SK-N-SH (cell line): Measurements from ENCODE around the gene COL23A1. TPM values are rescaled to one million over a fixed set of nuclear protein-coding genes. Genes with fewer than 3 reads are reported as not detected.

ENCODE experiments used
- CTCF ChIA-PET: fragments of 300-600, 350-600 bp; formaldehyde crosslinking; extraction: SDS; loops from one replicate; lab custom pipeline; 2021; lab: Yijun Ruan, JAX
- POLR2A ChIA-PET: fragments of 350-600 bp; sonication (Branson Sonifier 250); formaldehyde crosslinking; extraction: SDS; loops from one replicate; lab custom pipeline; 2020; ENCODE audit warnings: antibody characterized with exemption, inconsistent platforms; lab: Yijun Ruan, JAX
- DNase-seq: peaks from one replicate; pipeline ENCODE4 v3.0.0; 2012
- H2AFZ ChIP-seq: fragments of 200-600 bp; sonication (generic); 2 replicates; pipeline ENCODE4 v1.8.1; 2016; ENCODE audit warnings: antibody characterized with exemption, mild to moderate bottlenecking, low read depth
- H3F3A ChIP-seq: fragments of 200-600 bp; sonication (generic); replicated peaks from 2 replicates; pipeline ENCODE3; 2016; ENCODE audit warnings: antibody characterized with exemption, mild to moderate bottlenecking; ENCODE audit not compliant: insufficient read depth
- H3K27ac ChIP-seq, 2 experiments: fragments of 200-500 bp in 1 of 2; fragments of 200-600 bp in 1 of 2; sonication (Bioruptor generic) in 1 of 2; sonication (generic), shearing (Covaris generic) in 1 of 2; 2 replicates each; pipeline versions ENCODE4 v1.5.1 to v1.6.1; 2014 to 2016; ENCODE audit warnings: low read depth in 2 of 2, inconsistent platforms in 1 of 2, low read length in 1 of 2, mild to moderate bottlenecking in 1 of 2, mixed read lengths in 1 of 2
- H3K27me3 ChIP-seq: fragments of 200-600 bp; sonication (generic), shearing (Covaris generic); 2 replicates; pipeline ENCODE4 v1.6.1; 2016; ENCODE audit warnings: mixed run types; ENCODE audit not compliant: insufficient read depth
- H3K36me3 ChIP-seq, 2 experiments: fragments of 200-500 bp in 1 of 2; fragments of 200-600 bp in 1 of 2; sonication (Bioruptor generic) in 1 of 2; sonication (generic) in 1 of 2; replicated peaks in 1 of 2; 2 replicates each; pipeline versions ENCODE3 to v1.5.1; 2014 to 2016; ENCODE audit warnings: low read length in 1 of 2, mild to moderate bottlenecking in 1 of 2; ENCODE audit not compliant: insufficient read depth in 2 of 2, control insufficient read depth in 1 of 2
- H3K4me1 ChIP-seq, 2 experiments: fragments of 200-500 bp in 1 of 2; fragments of 200-600 bp in 1 of 2; sonication (Bioruptor generic) in 1 of 2; sonication (generic), shearing (Covaris generic) in 1 of 2; 2 replicates each; pipeline versions ENCODE4 v1.5.1 to v1.6.1; 2014 to 2016; ENCODE audit warnings: low read depth in 1 of 2, low read length in 1 of 2, mixed run types in 1 of 2; ENCODE audit not compliant: insufficient read depth in 2 of 2, control insufficient read depth in 1 of 2
- H3K4me2 ChIP-seq: fragments of 200-600 bp; sonication (generic), shearing (Covaris generic); 2 replicates; pipeline ENCODE4 v1.6.1; 2017; ENCODE audit warnings: mixed run types
- H3K4me3 ChIP-seq, 2 experiments: fragments of 200-500 bp in 1 of 2; fragments of 200-600 bp in 1 of 2; sonication (Bioruptor generic) in 1 of 2; sonication (generic), shearing (Covaris generic) in 1 of 2; 2 replicates each; pipeline versions ENCODE4 v1.5.1 to v1.8.1; 2014 to 2016; ENCODE audit warnings: low read depth in 2 of 2, inconsistent platforms in 1 of 2, low read length in 1 of 2, mild to moderate bottlenecking in 1 of 2, mixed read lengths in 1 of 2, moderate library complexity in 1 of 2
- H3K79me2 ChIP-seq: fragments of 200-600 bp; sonication (generic); 2 replicates; pipeline ENCODE4 v1.8.1; 2017; ENCODE audit warnings: mild to moderate bottlenecking; ENCODE audit not compliant: insufficient read depth
- H3K9ac ChIP-seq: fragments of 200-600 bp; sonication (generic); 2 replicates; pipeline ENCODE4 v1.6.1; 2017; ENCODE audit warnings: mixed run types
- H3K9me2 ChIP-seq: fragments of 200-600 bp; sonication (generic); 2 replicates; pipeline ENCODE4 v1.6.1; 2017; ENCODE audit warnings: mixed run types
- H3K9me3 ChIP-seq: fragments of 200-600 bp; sonication (generic); 2 replicates; pipeline ENCODE4 v1.6.1; 2017; ENCODE audit warnings: mixed run types, mild to moderate bottlenecking, moderate library complexity
- H4K20me1 ChIP-seq: fragments of 200-600 bp; sonication (generic); 2 replicates; pipeline ENCODE4 v1.6.1; 2017; ENCODE audit warnings: mild to moderate bottlenecking, mixed run types; ENCODE audit not compliant: insufficient read depth
- FOSL2 ChIP-seq: IDR thresholded peaks from 2 replicates; pipeline ENCODE4 v1.4.0; 2012; ENCODE audit warnings: low read depth, mild to moderate bottlenecking, moderate library complexity, borderline replicate concordance
- GATA2 ChIP-seq: sonication (generic); formaldehyde crosslinking; IDR thresholded peaks from 2 replicates; pipeline ENCODE4 v1.5.0; 2020; ENCODE audit warnings: mild to moderate bottlenecking, missing genetic modification reagents
- IRF3 ChIP-seq: fragments of 150-350 bp; IDR thresholded peaks from 2 replicates; pipeline ENCODE4 v1.6.1; 2016; ENCODE audit warnings: mild to moderate bottlenecking, low read depth, low read length
- JUND ChIP-seq: IDR thresholded peaks from 2 replicates; pipeline ENCODE4 v1.4.0; 2012
- MEF2A ChIP-seq: IDR thresholded peaks from 2 replicates; pipeline ENCODE4 v1.4.0; 2012; ENCODE audit warnings: low read depth, borderline replicate concordance
- NFIC ChIP-seq: IDR thresholded peaks from 2 replicates; pipeline ENCODE4 v1.4.0; 2012; ENCODE audit warnings: borderline replicate concordance
- NRF1 ChIP-seq: IDR thresholded peaks from 2 replicates; pipeline ENCODE4 v1.6.1; 2012; ENCODE audit warnings: low read depth, mild to moderate bottlenecking, low read length
- RAD21 ChIP-seq: IDR thresholded peaks from 2 replicates; pipeline ENCODE4 v1.6.1; 2012; ENCODE audit warnings: mild to moderate bottlenecking, low read length
- REST ChIP-seq: IDR thresholded peaks from 2 replicates; pipeline ENCODE4 v1.6.1; 2012; ENCODE audit warnings: mild to moderate bottlenecking, low read depth, low read length, moderate library complexity
- RFX5 ChIP-seq: IDR thresholded peaks from 2 replicates; pipeline ENCODE4 v1.6.1; 2012; ENCODE audit warnings: mild to moderate bottlenecking, improper control_type of control experiment, low read length
- RXRA ChIP-seq: IDR thresholded peaks from 2 replicates; pipeline ENCODE4 v1.4.0; 2012; ENCODE audit warnings: low read depth, mild to moderate bottlenecking, borderline replicate concordance
- SIN3A ChIP-seq: IDR thresholded peaks from 2 replicates; pipeline ENCODE4 v1.6.1; 2012; ENCODE audit warnings: low read depth, mild to moderate bottlenecking, low read length, moderate library complexity, borderline replicate concordance
- TCF12 ChIP-seq: IDR thresholded peaks from 2 replicates; pipeline ENCODE4 v1.4.0; 2012
- TEAD4 ChIP-seq: IDR thresholded peaks from 2 replicates; pipeline ENCODE4 v1.4.0; 2012; ENCODE audit warnings: mild to moderate bottlenecking, borderline replicate concordance; ENCODE audit not compliant: insufficient read depth
- USF1 ChIP-seq: IDR thresholded peaks from 2 replicates; pipeline ENCODE4 v1.4.0; 2012; ENCODE audit warnings: low read depth, borderline replicate concordance
- WGBS: methylation state at CpG from one replicate; pipeline ENCODE4 v1.1.6; 2017; ENCODE audit warnings: low lambda C conversion rate; 5-methylcytosine and 5-hydroxymethylcytosine counted together
- polyA plus RNA-seq, 3 experiments: library from polyadenylated mRNA; depleted of rRNA; stranded (reverse); fragments of >200 nt; gene quantifications; 2 replicates each; pipeline ENCODE4 v1.2.3, GENCODE V29; 2012
- TF ChIP-seq, protein P1 (sequence below): fragments of 150-350 bp; IDR thresholded peaks from 2 replicates; pipeline ENCODE4 v1.6.1; 2017; ENCODE audit warnings: antibody characterized with exemption, low read length, low read depth, borderline replicate concordance
- TF ChIP-seq, protein P2 (sequence below): IDR thresholded peaks from 2 replicates; pipeline ENCODE4 v1.4.0; 2012; ENCODE audit warnings: low read depth, borderline replicate concordance

Gene COL23A1
- polyA plus RNA-seq, 1 of the 3 experiments (the other 2 are of a cell fraction) = 0.10 TPM

- TF ChIP-seq, protein P1, sequence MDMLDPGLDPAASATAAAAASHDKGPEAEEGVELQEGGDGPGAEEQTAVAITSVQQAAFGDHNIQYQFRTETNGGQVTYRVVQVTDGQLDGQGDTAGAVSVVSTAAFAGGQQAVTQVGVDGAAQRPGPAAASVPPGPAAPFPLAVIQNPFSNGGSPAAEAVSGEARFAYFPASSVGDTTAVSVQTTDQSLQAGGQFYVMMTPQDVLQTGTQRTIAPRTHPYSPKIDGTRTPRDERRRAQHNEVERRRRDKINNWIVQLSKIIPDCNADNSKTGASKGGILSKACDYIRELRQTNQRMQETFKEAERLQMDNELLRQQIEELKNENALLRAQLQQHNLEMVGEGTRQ = no peak
These were observed 374.1 kb downstream of the COL23A1 start (continued) for GRCh38 chr5:178216088-178216534.

GRCh38 chr5:178215280-178216002 lies 374.8 kb downstream of the COL23A1 start:
- no peak overlapping the region for H3K9ac ChIP-seq
- TF ChIP-seq IRF3 = no peak
- TF ChIP-seq FOSL2 = no peak
- TF ChIP-seq RFX5 = no peak
- no peak for TF ChIP-seq TCF12
- TF ChIP-seq JUND = no peak
- no peak for TF ChIP-seq NFIC
- no peak for TF ChIP-seq RAD21
- no peak for TF ChIP-seq RXRA
- TF ChIP-seq USF1 = no peak
- no peak for TF ChIP-seq NRF1
- TF ChIP-seq REST = no peak
- TF ChIP-seq GATA2 (CRISPR knock-in tag) = no peak
- TF ChIP-seq TEAD4 = no peak
- no peak for TF ChIP-seq MEF2A
- TF ChIP-seq, protein P2, sequence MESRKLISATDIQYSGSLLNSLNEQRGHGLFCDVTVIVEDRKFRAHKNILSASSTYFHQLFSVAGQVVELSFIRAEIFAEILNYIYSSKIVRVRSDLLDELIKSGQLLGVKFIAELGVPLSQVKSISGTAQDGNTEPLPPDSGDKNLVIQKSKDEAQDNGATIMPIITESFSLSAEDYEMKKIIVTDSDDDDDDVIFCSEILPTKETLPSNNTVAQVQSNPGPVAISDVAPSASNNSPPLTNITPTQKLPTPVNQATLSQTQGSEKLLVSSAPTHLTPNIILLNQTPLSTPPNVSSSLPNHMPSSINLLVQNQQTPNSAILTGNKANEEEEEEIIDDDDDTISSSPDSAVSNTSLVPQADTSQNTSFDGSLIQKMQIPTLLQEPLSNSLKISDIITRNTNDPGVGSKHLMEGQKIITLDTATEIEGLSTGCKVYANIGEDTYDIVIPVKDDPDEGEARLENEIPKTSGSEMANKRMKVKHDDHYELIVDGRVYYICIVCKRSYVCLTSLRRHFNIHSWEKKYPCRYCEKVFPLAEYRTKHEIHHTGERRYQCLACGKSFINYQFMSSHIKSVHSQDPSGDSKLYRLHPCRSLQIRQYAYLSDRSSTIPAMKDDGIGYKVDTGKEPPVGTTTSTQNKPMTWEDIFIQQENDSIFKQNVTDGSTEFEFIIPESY = no peak
- TF ChIP-seq SIN3A = no peak
- no peaks in the 10 kb centered on the region for H3K9me2 ChIP-seq
- H3K4me2 ChIP-seq = no peak overlapping the region
- peaks cover 17% of the 10 kb centered on the region for H3F3A ChIP-seq
- ChIA-PET POLR2A (interaction anchor here (1.1 kb wide), 1 partner anchor 11 kb away, joined by 4 read pairs; the partner anchor contains the start of gene HNRNPAB), CTCF (interaction anchor here (0.7 to 1.9 kb wide), 4 partner anchors 8 to 375 kb away, joined by 3 to 6 read pairs (median 4); partner anchors contain the start of gene COL23A1)
- peaks cover 33% of the 10 kb centered on the region for H4K20me1 ChIP-seq
- 98% methylated on average over 10 of the region's 13 CpGs for WGBS
- H3K27me3 ChIP-seq = no peaks in the 10 kb centered on the region
- H3K79me2 ChIP-seq = peaks cover 26% of the 10 kb centered on the region
- no peak overlapping the region for H3K27ac ChIP-seq
- no peaks in the 10 kb centered on the region for H3K9me3 ChIP-seq
- no peak for DNase-seq
- no peak overlapping the region for H3K4me3 ChIP-seq
- H3K36me3 ChIP-seq = peaks cover 32 to 60% of the 10 kb centered on the region in 2 experiments
- no peak overlapping the region for H2AFZ ChIP-seq
- H3K4me1 ChIP-seq = peaks cover 0 to 12% of the 10 kb centered on the region in 2 experiments; a peak in 1 of 4 replicates
